ENCODE results near the gene HOXA3. TPM values are rescaled to one million over a fixed set of nuclear protein-coding genes. Genes with fewer than 3 reads are reported as not detected.
A peak's percentile ranks its signal among the peaks of the same experiment; 100 is the strongest.

HOXA3 gene
- total and polyA plus RNA-seq, 8 donors: 0.87 to 42.6 (median 5.0) TPM

DNA sequence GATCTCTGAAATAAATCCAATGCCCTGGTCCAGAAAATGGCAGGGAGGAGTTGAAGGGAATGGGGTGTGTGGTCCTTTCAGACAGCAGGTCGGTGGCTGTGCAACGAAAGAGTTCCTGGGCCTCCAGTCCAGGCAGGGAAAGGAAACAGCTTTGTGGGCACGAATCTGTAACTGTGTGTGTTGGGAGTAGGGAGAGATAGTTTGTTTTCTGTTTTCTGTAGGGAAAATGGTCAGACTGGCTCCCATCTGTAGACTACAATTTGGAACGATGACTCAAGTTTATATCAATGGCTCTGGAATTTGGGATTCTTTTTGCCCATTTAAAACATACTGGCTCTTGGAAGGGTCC, 15.5 kb upstream of the HOXA3 start:
- 25 to 35% (median 34%) methylated on average over 4 of the region's 4 CpGs for WGBS, 5 donors
- no peak for DNase-seq
- Histone ChIP-seq H3K9me3 (peaks cover 0 to 30% (median 9%) of the 10 kb centered on the region in 4 donors), H3K4me1 (peaks cover 20 to 57% (median 51%) of the 10 kb centered on the region in 4 donors), H3K27ac (no peak overlapping the region), H3K36me3 (no peaks in the 10 kb centered on the region), H3K4me3 (no peak overlapping the region), H3K27me3 (peaks cover 65 to 100% (median 98%) of the 10 kb centered on the region in 3 donors)
- intact Hi-C loops (cut with DNase I; ENCODE audit: low total_unique reads): no loop called here
- TF ChIP-seq POLR2A (IDR thresholded peaks at IDR 0.05) (no peak), EP300 (IDR thresholded peaks at IDR 0.05) (no peak), POLR2AphosphoS5 (IDR thresholded peaks at IDR 0.05) (no peak)
- TF ChIP-seq, protein P1, sequence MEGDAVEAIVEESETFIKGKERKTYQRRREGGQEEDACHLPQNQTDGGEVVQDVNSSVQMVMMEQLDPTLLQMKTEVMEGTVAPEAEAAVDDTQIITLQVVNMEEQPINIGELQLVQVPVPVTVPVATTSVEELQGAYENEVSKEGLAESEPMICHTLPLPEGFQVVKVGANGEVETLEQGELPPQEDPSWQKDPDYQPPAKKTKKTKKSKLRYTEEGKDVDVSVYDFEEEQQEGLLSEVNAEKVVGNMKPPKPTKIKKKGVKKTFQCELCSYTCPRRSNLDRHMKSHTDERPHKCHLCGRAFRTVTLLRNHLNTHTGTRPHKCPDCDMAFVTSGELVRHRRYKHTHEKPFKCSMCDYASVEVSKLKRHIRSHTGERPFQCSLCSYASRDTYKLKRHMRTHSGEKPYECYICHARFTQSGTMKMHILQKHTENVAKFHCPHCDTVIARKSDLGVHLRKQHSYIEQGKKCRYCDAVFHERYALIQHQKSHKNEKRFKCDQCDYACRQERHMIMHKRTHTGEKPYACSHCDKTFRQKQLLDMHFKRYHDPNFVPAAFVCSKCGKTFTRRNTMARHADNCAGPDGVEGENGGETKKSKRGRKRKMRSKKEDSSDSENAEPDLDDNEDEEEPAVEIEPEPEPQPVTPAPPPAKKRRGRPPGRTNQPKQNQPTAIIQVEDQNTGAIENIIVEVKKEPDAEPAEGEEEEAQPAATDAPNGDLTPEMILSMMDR (IDR thresholded peaks at IDR 0.05): no peak

- no peak for TF ChIP-seq POLR2A (IDR thresholded peaks at IDR 0.05)
- TF ChIP-seq, protein P1 (IDR thresholded peaks at IDR 0.05): no peak
- no peak for TF ChIP-seq POLR2AphosphoS5 (IDR thresholded peaks at IDR 0.05)
- TF ChIP-seq EP300 (IDR thresholded peaks at IDR 0.05): no peak
- intact Hi-C loops (cut with DNase I; ENCODE audit: low total_unique reads): no loop called here
- H3K9me3 ChIP-seq: peaks cover 0 to 30% (median 9%) of the 10 kb centered on the region in 4 donors
- peaks cover 17 to 46% (median 41%) of the 10 kb centered on the region in 4 donors for H3K4me1 ChIP-seq
- DNase-seq: no peak
- 9 to 17% (median 15%) methylated on average over 43 to 50 of the region's 50 CpGs for WGBS, 5 donors
- H3K4me3 ChIP-seq: peak overlapping the region in 1 of 4 donors; percentile 41
- H3K36me3 ChIP-seq: no peaks in the 10 kb centered on the region
- H3K27me3 ChIP-seq: peaks cover 55 to 100% (median 93%) of the 10 kb centered on the region in 3 donors
- no peak overlapping the region for H3K27ac ChIP-seq
These were observed 14.4 kb upstream of the HOXA3 start for GRCh38 chr7:27166531-27167505.

- 10 to 20% (median 10%) methylated on average over 33 to 46 of the region's 46 CpGs for WGBS, 5 donors
- DNase-seq: no peak
- Histone ChIP-seq H3K27ac (no peak overlapping the region), H3K27me3 (peaks cover 55 to 100% (median 93%) of the 10 kb centered on the region in 3 donors), H3K9me3 (peaks cover 0 to 30% (median 9%) of the 10 kb centered on the region in 4 donors), H3K4me3 (peak overlapping the region; percentile 16 to 41 (median 28)), H3K36me3 (no peaks in the 10 kb centered on the region), H3K4me1 (peaks cover 22 to 49% (median 46%) of the 10 kb centered on the region in 4 donors)
- intact Hi-C loops (cut with DNase I; ENCODE audit: low total_unique reads): no loop called here
- TF ChIP-seq, protein P1 (IDR thresholded peaks at IDR 0.05): no peak
- no peak for TF ChIP-seq POLR2AphosphoS5 (IDR thresholded peaks at IDR 0.05)
- TF ChIP-seq POLR2A (IDR thresholded peaks at IDR 0.05): no peak
- TF ChIP-seq EP300 (IDR thresholded peaks at IDR 0.05): no peak
These were observed 13.7 kb upstream of the HOXA3 start for GRCh38 chr7:27165996-27166530.
